SK-N-SH (cell line): ENCODE measurements around the gene CBLN3.

Experiments
- CTCF ChIP-seq: fragments of 200-600 bp; sonication (generic); IDR thresholded peaks from 2 replicates; pipeline ENCODE4 v1.6.1; 2017; ENCODE audit warnings: antibody characterized with exemption, mild to moderate bottlenecking, moderate library complexity
- EP300 ChIP-seq, 2 experiments: IDR thresholded peaks; 2 replicates each; pipeline versions ENCODE4 v1.4.0 to v1.6.1; 2012; ENCODE audit warnings: borderline replicate concordance in 1 of 2, low read depth in 1 of 2, low read length in 1 of 2
- GABPA ChIP-seq: IDR thresholded peaks from 2 replicates; pipeline ENCODE4 v1.4.0; 2012; ENCODE audit warnings: low read depth, mild to moderate bottlenecking
- MAX ChIP-seq: IDR thresholded peaks from 2 replicates; pipeline ENCODE4 v1.4.0; 2012; ENCODE audit warnings: low read depth
- POLR2AphosphoS5 ChIP-seq: IDR thresholded peaks from 2 replicates; pipeline ENCODE4 v1.6.1; 2012; ENCODE audit warnings: low read depth, low read length
- REST ChIP-seq: IDR thresholded peaks from 2 replicates; pipeline ENCODE4 v1.6.1; 2012; ENCODE audit warnings: mild to moderate bottlenecking, low read depth, low read length, moderate library complexity
- RFX5 ChIP-seq: IDR thresholded peaks from 2 replicates; pipeline ENCODE4 v1.6.1; 2012; ENCODE audit warnings: mild to moderate bottlenecking, improper control_type of control experiment, low read length
- RXRA ChIP-seq: IDR thresholded peaks from 2 replicates; pipeline ENCODE4 v1.4.0; 2012; ENCODE audit warnings: low read depth, mild to moderate bottlenecking, borderline replicate concordance
- TAF1 ChIP-seq: IDR thresholded peaks from 2 replicates; pipeline ENCODE4 v1.6.1; 2012; ENCODE audit warnings: low read depth, mild to moderate bottlenecking, low read length, moderate library complexity, borderline replicate concordance
- TEAD4 ChIP-seq: IDR thresholded peaks from 2 replicates; pipeline ENCODE4 v1.4.0; 2012; ENCODE audit warnings: mild to moderate bottlenecking, borderline replicate concordance; ENCODE audit not compliant: insufficient read depth
- USF1 ChIP-seq: IDR thresholded peaks from 2 replicates; pipeline ENCODE4 v1.4.0; 2012; ENCODE audit warnings: low read depth, borderline replicate concordance
- USF2 ChIP-seq: fragments of 150-350 bp; IDR thresholded peaks from 2 replicates; pipeline ENCODE4 v1.6.1; 2017; ENCODE audit warnings: antibody characterized with exemption, low read length, low read depth, borderline replicate concordance
- YY1 ChIP-seq: IDR thresholded peaks from 2 replicates; pipeline ENCODE4 v1.4.0; 2012; ENCODE audit warnings: low read depth, mild to moderate bottlenecking
- ZBTB33 ChIP-seq: IDR thresholded peaks from 2 replicates; pipeline ENCODE4 v1.4.0; 2012; ENCODE audit warnings: low read depth, borderline replicate concordance

- TF ChIP-seq YY1 = no peak
- TF ChIP-seq GABPA = no peak
- TF ChIP-seq RXRA = no peak
- no peak for TF ChIP-seq CTCF
- no peak for TF ChIP-seq MAX
- TF ChIP-seq USF1 = no peak
- no peak for TF ChIP-seq USF2
- no peak for TF ChIP-seq ZBTB33
- TF ChIP-seq TEAD4 = no peak
- TF ChIP-seq EP300 (IDR thresholded peaks at IDR 0.05; ENCODE audit: borderline replicate concordance in 1 of 2, low read depth in 1 of 2, low read length in 1 of 2) = no peak
- no peak for TF ChIP-seq RFX5
- TF ChIP-seq POLR2AphosphoS5 = no peak
- TF ChIP-seq REST = no peak
- TF ChIP-seq TAF1 = no peak
Measured at GRCh38 chr14:24463017-24463883, 33.8 kb upstream of the CBLN3 start.
